GM21515 (cell line): ENCODE data around the gene BCCIP.

Experiments used
- ATAC-seq: cut with Tn5 transposase; IDR thresholded peaks from one replicate; pipeline ENCODE4 v1.9.1; 2021; ENCODE audit not compliant: unreplicated experiment

Gene BCCIP

GRCh38 chr10:125822878-125823662 lies at the start of gene BCCIP, which contains the start of gene UROS:
Gene BCCIP, plus strand, starts transcription at chr10:125823546. Its CDS starts 12 bp downstream, at chr10:125823558.
Gene UROS, minus strand, starts transcription at chr10:125823258. Its CDS starts 6,759 bp downstream, at chr10:125816499.
- ATAC-seq = peak; percentile 67

DNA sequence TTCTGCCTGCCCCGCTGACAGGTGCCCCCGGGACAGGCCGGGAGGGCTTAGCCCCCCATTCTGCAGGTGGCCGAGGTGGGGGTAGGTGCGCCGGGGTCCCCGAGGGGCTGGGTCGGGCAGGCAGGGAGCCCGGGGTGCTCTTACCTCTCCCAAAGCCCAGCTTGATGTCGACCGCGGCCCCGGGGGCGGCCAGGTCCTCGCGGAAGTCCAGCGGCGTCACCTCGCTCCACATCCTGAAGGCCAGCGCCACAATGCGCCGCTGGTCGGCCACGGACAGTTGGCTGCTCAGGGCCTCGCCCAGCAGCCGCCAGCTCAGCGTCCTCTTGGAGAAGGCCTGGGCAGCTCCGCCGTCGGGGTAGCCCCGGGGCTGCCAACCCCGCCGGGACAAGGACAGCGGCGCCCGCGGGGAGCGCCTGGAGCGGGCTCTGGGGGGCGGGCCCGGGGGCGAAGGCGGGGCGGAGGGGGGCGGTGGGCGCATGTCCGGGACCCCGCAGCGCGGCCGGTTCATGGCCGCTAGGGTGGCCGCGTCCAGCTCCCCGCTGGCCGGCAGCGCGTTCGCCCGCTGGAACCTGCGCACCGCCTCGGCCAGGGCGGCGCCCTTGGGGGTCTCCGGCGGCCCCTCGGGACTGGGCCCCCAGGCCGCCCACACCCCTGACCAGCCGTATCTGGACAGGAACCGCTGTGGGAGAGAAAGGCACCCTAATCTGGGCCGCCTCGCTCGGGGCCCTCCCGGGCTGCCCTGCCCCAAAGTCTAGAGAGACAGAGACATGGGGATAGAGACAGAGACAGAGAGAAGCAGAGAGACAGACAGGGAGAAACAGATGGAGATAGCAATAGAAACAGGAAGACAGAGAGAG lies 49.4 kb upstream of the BCCIP start:
- no peak for ATAC-seq

GRCh38 chr10:125774581-125775191 lies 48.7 kb upstream of the BCCIP start:
- no peak for ATAC-seq

DNA sequence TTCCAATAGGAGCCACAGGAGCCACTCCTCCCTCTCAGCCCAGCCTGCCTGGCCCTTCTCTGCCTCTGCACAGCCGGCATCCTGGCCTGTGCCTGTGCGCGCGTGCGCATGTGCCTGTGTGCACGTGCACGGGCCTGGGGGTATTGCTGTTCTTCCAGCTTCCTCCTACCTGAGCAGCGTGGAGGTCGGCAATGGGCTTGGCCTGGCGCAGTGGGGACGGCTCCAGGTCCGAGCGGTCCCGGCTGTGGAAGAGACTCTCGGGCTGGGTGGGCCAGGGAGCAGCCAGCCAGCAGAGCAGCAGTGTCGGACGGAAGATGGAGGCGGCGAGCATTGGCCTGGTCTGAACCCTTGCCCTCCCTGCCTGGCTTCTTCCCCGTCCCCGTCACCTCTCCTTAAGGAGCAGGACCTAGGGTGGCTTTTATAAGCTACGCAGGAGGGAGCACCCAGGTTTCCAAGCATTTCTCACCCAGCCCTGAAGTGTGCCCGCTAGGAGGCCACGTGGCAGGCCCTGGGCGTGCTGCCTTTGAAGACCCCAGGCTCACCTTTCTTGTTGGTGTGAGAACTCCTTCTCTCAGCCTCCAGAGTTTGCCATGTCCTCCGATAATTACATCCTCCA lies 47.7 kb upstream of the BCCIP start, which contains the start of gene MMP21:
Gene MMP21 (minus strand): TSS at position 331 of the 616 bp plus-strand sequence. CDS start 0 bp downstream, at position 331.
- ATAC-seq = no peak

DNA sequence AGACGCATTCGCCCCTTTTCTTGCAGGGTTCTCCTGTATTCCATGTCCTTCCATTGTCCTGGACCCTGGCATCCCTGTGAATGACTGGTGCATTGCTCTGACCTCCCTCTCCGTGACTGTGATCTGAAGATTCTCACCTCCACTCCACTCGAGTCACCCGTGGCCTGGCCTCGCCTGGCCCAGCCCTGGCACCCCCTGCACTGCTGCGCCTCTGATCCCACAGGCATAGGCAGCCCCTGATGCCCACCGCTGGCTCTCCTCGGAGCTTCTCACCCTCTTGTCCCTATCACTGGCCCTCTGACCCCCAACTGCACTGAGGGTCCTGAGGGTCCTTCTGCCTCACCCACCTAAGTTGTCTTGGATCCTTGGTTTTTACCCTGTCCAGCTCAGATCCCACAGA lies 45.5 kb upstream of the BCCIP start:
- ATAC-seq = no peak

DNA sequence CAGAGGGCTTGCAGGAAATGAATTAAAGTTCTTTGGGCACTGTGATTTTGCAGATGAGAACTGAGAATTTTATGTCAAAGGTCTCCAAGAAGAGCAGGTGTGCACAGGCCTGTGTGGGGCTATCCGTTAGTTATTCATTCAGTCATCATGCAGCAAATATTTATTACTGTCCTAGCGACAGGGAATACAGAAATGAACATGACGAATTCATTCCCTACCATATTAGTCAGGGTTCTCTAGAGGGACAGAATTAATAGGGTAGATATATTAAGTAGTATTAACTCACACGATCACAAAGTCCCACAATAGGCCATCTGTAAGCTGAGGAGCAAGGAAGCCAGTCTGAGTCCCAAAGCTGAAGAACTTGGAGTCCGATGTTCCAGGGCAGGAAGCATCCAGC lies 44.8 kb upstream of the BCCIP start:
- no peak for ATAC-seq

GRCh38 chr10:125779403-125780327 lies 43.7 kb upstream of the BCCIP start:
- ATAC-seq = no peak

DNA sequence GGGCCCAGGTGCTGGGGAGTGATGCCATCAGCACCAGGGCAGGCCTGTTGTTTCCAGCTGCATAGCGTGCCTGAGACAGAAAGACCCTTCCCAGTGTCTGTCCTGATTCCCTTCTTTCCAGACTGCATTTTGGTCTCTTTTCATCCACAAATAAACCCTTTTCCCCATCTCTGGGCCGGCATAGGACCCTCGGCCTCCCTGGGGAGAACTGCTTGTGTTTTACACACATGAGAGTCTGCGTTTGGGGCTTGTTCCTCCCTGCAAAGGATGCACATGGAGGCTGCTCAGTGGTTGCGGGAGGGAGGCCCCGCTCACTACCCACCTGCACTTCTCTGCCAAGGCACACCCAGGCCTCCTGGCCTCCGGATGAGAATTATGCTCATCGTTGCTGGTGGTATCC lies 42.0 kb upstream of the BCCIP start:
- ATAC-seq = no peak

GRCh38 chr10:125782054-125782453 lies 41.3 kb upstream of the BCCIP start:
- no peak for ATAC-seq

DNA sequence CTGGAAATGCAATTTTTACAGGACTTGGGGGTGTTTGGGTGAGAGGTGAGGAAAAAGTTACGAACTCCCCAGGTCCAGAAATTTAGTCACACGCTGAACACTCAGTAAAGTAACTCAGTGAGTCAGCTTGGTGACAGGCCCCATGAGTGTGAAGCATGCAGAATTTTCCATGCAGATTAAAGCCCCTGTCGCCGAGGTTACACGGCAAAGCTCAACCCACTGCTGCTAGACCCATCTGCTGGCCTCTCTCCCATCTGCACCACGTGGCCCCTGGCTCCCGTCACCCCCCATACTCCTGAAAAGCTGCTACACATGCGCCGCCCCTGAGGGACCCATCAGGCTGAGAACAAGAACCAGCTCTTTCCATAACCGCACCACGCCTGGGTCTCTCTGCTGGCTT lies 40.7 kb upstream of the BCCIP start:
- ATAC-seq = no peak

- no peak for ATAC-seq
Observed at GRCh38 chr10:125783408-125783807, 39.9 kb upstream of the BCCIP start.

- ATAC-seq = peak; percentile 78
Observed at GRCh38 chr10:125783957-125784356, 39.4 kb upstream of the BCCIP start.

- no peak for ATAC-seq
Observed at GRCh38 chr10:125785791-125786190, 37.6 kb upstream of the BCCIP start.

GRCh38 chr10:125788156-125789034 lies 35.0 kb upstream of the BCCIP start:
- no peak for ATAC-seq

DNA sequence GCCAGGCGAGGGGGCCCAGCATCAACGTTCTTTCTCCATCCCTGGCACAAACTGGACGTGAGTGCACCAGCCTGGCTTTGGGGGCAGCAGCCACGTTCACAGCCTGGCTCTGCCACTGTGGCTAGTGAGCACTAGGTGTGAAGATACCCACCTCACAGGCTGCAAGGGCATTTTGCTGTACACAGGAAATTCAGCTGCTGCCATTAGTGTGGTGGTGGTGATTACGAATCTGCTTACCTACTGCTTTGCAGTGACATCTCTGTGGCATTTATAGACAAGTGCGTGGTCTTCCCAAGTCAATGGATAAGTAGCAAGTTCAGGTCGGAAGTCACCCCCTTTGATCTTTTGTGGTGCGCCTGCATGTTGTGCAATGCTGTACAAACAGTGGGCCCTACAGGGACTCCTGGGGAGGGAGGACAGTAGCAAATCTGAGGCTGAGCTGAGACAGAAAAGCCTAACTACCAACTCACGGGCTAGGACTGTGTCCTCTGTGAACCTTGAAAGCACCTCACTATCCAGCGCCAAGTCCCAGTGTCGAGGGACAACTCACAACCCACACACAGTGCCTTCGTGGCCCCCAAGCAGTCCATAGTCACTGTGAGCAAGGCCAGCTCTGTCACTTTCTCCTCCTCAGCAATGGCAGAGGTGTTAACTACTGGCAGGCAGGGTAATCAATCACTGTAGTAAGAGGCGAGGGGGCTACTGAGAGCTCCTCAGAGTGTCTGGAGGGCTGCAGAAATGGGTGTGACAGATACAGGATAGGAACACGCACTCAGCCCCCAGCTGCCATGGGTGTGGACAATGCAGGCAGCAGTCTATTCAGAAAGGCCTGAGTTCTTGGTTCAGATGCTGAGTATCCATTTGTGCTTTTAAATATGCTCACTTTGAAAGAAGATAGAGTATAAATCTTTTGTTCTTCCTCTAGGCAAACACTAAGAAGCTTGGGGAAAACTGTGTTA lies 30.7 kb upstream of the BCCIP start:
- no peak for ATAC-seq

DNA sequence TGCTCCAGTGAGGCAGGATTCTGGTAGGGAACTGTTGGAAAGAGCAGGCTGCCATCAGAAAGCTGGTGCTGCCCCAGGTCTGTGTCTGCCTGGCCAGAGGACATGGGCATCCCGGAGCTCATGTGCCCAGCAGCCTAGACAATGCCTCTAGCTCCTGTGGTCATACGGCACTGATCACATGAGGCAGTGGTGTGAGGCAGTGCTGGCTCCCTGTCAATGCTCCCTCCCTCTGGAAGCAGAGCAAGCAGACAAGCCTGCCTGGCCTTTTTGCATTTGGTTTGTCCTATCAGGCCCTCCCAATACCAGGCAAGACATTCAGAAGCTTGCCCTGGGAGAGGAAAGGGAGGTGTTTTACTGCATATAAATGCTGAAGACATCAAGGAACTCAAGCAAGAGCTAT lies 28.2 kb upstream of the BCCIP start:
- ATAC-seq = no peak

GRCh38 chr10:125795637-125796190 lies 27.6 kb upstream of the BCCIP start:
- no peak for ATAC-seq

GRCh38 chr10:125797424-125797823 lies 25.9 kb upstream of the BCCIP start:
- no peak for ATAC-seq
